ENCODE data around the gene AKR1A1.
"Not testable (repeated sequence)": the region's sequence is repeated elsewhere in the genome, so short reads cannot be mapped to it uniquely, and the experiment has no call there.

The AKR1A1 gene

GRCh38 chr1:45510972-45511527 lies 39.6 kb upstream of the AKR1A1 start:
- no peaks in the 10 kb centered on the region for H3K9me3 ChIP-seq (replicated peaks in 1 of 11)
- peaks cover 87 to 100% (median 95%) of the 10 kb centered on the region in 11 experiments for H4K20me1 ChIP-seq
- no peaks in the 10 kb centered on the region for H3K27me3 ChIP-seq
- no peak for TF ChIP-seq Cebpa-rat (IDR thresholded peaks at IDR 0.05)
- H3K4me1 ChIP-seq = peaks cover 6 to 24% (median 17%) of the 10 kb centered on the region in 10 experiments
- H3K4me2 ChIP-seq = no peak overlapping the region
- H3K27ac ChIP-seq = no peak overlapping the region
- H3K9ac ChIP-seq = no peak overlapping the region; a peak in 1 of 22 replicates
- no peak overlapping the region for H3K4me3 ChIP-seq
- H3K36me3 ChIP-seq = peaks cover 76 to 92% (median 88%) of the 10 kb centered on the region in 11 experiments

- H3K4me3 ChIP-seq = no peak overlapping the region
- H3K27me3 ChIP-seq = no peaks in the 10 kb centered on the region
- no peak for TF ChIP-seq Cebpa-rat (IDR thresholded peaks at IDR 0.05)
- peaks cover 91 to 100% (median 99%) of the 10 kb centered on the region in 11 experiments for H3K36me3 ChIP-seq
- peaks cover 22 to 40% (median 33%) of the 10 kb centered on the region in 10 experiments for H3K4me1 ChIP-seq
- no peak overlapping the region for H3K4me2 ChIP-seq
- no peaks in the 10 kb centered on the region for H3K9me3 ChIP-seq (replicated peaks in 1 of 11)
- H3K9ac ChIP-seq = no peak overlapping the region
- H3K27ac ChIP-seq = no peak overlapping the region
- H4K20me1 ChIP-seq = peaks cover 94 to 100% (median 100%) of the 10 kb centered on the region in 11 experiments
Observed at GRCh38 chr1:45512641-45513054, 38.0 kb upstream of the AKR1A1 start.

- Histone ChIP-seq H3K9ac (peak overlapping the region in 6 of 11 experiments; percentile 4 to 43 (median 24); a peak in 5 of 22 replicates), H3K4me1 (peaks cover 32 to 51% (median 44%) of the 10 kb centered on the region in 10 experiments), H3K27ac (peak overlapping the region in 2 of 11 experiments; percentile 16 to 38; a peak in 3 of 22 replicates), H3K36me3 (peaks cover 99 to 100% (median 100%) of the 10 kb centered on the region in 11 experiments), H4K20me1 (peaks cover 93 to 100% (median 100%) of the 10 kb centered on the region in 11 experiments)
- not testable (repeated sequence) for H3K4me3 ChIP-seq; H3K27me3 ChIP-seq; H3K9me3 ChIP-seq (replicated peaks in 1 of 11); H3K4me2 ChIP-seq
Observed at GRCh38 chr1:45513532-45514260, 36.9 kb upstream of the AKR1A1 start.

GRCh38 chr1:45516036-45516435 lies 34.6 kb upstream of the AKR1A1 start:
- peak overlapping the region; percentile 73 to 98 (median 93) for H3K4me2 ChIP-seq

GRCh38 chr1:45516465-45516864 lies 34.2 kb upstream of the AKR1A1 start:
- peaks cover 74 to 84% (median 83%) of the 10 kb centered on the region in 11 experiments for H3K36me3 ChIP-seq
- peak overlapping the region in 9 of 11 experiments; percentile 4 to 99 (median 57); a peak in 14 of 22 replicates for H3K27ac ChIP-seq
- H3K9ac ChIP-seq = peak overlapping the region; percentile 74 to 100 (median 98); a peak in 20 of 22 replicates

More at GRCh38 chr1:45516036-45516435, 34.6 kb upstream of the AKR1A1 start:
- Histone ChIP-seq H3K27me3 (no peaks in the 10 kb centered on the region), H3K9ac (peak overlapping the region; percentile 74 to 100 (median 98); a peak in 18 of 22 replicates), H3K36me3 (peaks cover 79 to 88% (median 87%) of the 10 kb centered on the region in 11 experiments), H3K9me3 (replicated peaks in 1 of 11) (no peaks in the 10 kb centered on the region), H4K20me1 (peaks cover 93 to 100% (median 100%) of the 10 kb centered on the region in 11 experiments), H3K27ac (peak overlapping the region in 7 of 11 experiments; percentile 4 to 99 (median 57); a peak in 5 of 22 replicates), H3K4me3 (peak overlapping the region in 2 of 10 experiments; percentile 8 to 95; a peak in 1 of 20 replicates), H3K4me1 (peaks cover 36 to 56% (median 47%) of the 10 kb centered on the region in 10 experiments)
- TF ChIP-seq Cebpa-rat (IDR thresholded peaks at IDR 0.05) = no peak

GRCh38 chr1:45518366-45518765 lies 32.3 kb upstream of the AKR1A1 start:
- H3K9ac ChIP-seq = peak overlapping the region; percentile 95 to 100 (median 98)
- not testable (repeated sequence) for H3K27me3 ChIP-seq; H3K9me3 ChIP-seq (replicated peaks in 1 of 11)
- H4K20me1 ChIP-seq = peaks cover 74 to 83% (median 82%) of the 10 kb centered on the region in 11 experiments
- H3K4me1 ChIP-seq = peaks cover 49 to 70% (median 61%) of the 10 kb centered on the region in 10 experiments
- H3K4me3 ChIP-seq = peak overlapping the region; percentile 86 to 100 (median 98)
- peak overlapping the region; percentile 73 to 98 (median 93) for H3K4me2 ChIP-seq
- peak overlapping the region in 9 of 11 experiments; percentile 60 to 99 (median 97); a peak in 14 of 22 replicates for H3K27ac ChIP-seq
- H3K36me3 ChIP-seq = peaks cover 55 to 65% (median 64%) of the 10 kb centered on the region in 11 experiments

More at GRCh38 chr1:45516465-45516864, 34.2 kb upstream of the AKR1A1 start:
- H3K4me3 ChIP-seq = peak overlapping the region in 6 of 10 experiments; percentile 87 to 100 (median 98); a peak in 7 of 20 replicates
- H4K20me1 ChIP-seq = peaks cover 90 to 100% (median 100%) of the 10 kb centered on the region in 11 experiments
- peaks cover 36 to 56% (median 47%) of the 10 kb centered on the region in 10 experiments for H3K4me1 ChIP-seq
- H3K4me2 ChIP-seq = peak overlapping the region; percentile 73 to 98 (median 93)
- TF ChIP-seq Cebpa-rat (IDR thresholded peaks at IDR 0.05) = no peak
- H3K27me3 ChIP-seq = no peaks in the 10 kb centered on the region
- no peaks in the 10 kb centered on the region for H3K9me3 ChIP-seq (replicated peaks in 1 of 11)

GRCh38 chr1:45518910-45519309 lies 31.7 kb upstream of the AKR1A1 start:
- Histone ChIP-seq H4K20me1 (peaks cover 69 to 77% (median 77%) of the 10 kb centered on the region in 11 experiments), H3K9me3 (replicated peaks in 1 of 11) (no peaks in the 10 kb centered on the region), H3K36me3 (peaks cover 50 to 59% (median 59%) of the 10 kb centered on the region in 11 experiments), H3K4me1 (peaks cover 54 to 73% (median 66%) of the 10 kb centered on the region in 10 experiments), H3K9ac (peak overlapping the region; percentile 95 to 100 (median 98)), H3K4me2 (peak overlapping the region; percentile 73 to 98 (median 93)), H3K27me3 (no peaks in the 10 kb centered on the region), H3K4me3 (peak overlapping the region; percentile 86 to 100 (median 98)), H3K27ac (peak overlapping the region in 9 of 11 experiments; percentile 62 to 99 (median 97); a peak in 18 of 22 replicates)
- no peak for TF ChIP-seq Cebpa-rat (IDR thresholded peaks at IDR 0.05)

- not testable (repeated sequence) for H3K27me3 ChIP-seq; H3K9me3 ChIP-seq (replicated peaks in 1 of 11)
- peaks cover 41 to 51% (median 50%) of the 10 kb centered on the region in 11 experiments for H3K36me3 ChIP-seq
- H3K4me1 ChIP-seq = peaks cover 63 to 73% (median 68%) of the 10 kb centered on the region in 10 experiments
- peak overlapping the region; percentile 95 to 100 (median 98) for H3K9ac ChIP-seq
- peak overlapping the region in 10 of 11 experiments; percentile 40 to 99 (median 97); a peak in 19 of 22 replicates for H3K27ac ChIP-seq
- H3K4me3 ChIP-seq = peak overlapping the region; percentile 86 to 100 (median 98)
- H3K4me2 ChIP-seq = peak overlapping the region; percentile 73 to 98 (median 93)
- H4K20me1 ChIP-seq = peaks cover 60 to 69% (median 68%) of the 10 kb centered on the region in 11 experiments
Observed at GRCh38 chr1:45519774-45520173, 30.9 kb upstream of the AKR1A1 start.
